GM21515 (cell line): Measurements from ENCODE around the gene OAT.

Experiments
- ATAC-seq: cut with Tn5 transposase; IDR thresholded peaks from one replicate; pipeline ENCODE4 v1.9.1; 2021; ENCODE audit not compliant: unreplicated experiment

Gene OAT

DNA sequence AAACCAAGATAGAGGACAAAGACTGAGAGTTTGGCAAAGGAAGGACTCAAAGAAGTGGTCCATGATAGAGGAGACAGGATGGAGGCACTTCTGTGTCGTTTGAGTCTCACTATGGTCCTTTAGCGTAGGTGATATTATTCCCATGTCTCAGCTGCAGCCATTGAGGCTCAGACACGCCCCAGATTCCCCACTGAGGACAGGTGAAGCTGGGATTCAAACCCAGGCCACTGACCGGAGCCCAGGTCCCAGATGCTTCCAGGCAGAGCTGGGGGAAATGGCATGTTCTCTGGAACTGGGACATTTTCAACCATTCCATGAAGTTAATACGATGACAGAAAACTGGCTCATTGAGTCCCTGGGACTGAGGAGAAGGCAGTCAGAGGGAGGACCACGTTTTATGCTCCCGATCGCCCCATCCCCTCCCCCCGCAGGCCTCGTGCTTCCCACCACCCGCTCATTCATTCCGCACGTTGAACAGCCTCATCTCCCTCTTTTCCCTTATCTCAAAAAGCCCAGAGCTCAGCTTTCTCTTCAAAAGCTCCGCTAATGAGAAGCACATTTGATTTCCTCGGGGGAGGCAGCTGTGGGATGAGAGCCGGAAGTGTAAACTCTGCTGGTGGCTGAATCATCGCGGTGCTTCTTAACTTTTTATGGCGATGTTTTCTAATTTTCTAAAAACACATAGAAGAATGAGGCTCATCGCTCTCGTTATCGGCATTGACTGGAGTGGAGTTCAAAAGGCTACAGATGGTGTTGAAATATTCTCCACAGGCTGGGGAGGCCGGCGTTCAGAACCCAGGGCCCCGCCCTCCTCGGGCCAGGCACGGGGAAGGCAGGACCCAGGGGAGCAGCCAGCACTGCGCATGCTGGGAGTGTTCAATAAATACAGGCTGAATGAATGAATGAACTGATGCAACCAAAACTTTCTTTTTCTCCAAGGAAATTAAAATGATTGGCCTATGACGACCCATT lies 64.0 kb downstream of the OAT start:
- ATAC-seq = peak; percentile 59

DNA sequence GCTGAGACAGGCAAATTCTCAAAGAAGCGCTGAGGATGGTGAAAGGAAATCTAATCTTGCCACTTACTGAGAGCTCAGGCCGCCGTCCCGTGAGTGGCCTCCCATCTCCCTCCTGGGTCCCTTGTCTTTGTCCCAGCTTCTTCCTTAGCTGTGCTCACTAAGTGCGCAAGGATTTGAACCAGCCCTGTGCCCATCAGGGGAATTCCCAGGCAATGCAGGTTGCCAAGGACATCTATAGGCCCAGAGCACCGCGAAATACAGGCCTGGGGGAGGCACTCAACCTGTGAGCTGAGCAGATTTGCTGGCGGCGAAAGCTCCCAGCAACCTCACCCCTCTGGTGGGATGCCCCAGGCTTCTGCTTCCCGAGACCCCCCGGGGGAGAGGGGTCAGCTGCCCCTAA lies 64.8 kb downstream of the OAT start:
- ATAC-seq = no peak

DNA sequence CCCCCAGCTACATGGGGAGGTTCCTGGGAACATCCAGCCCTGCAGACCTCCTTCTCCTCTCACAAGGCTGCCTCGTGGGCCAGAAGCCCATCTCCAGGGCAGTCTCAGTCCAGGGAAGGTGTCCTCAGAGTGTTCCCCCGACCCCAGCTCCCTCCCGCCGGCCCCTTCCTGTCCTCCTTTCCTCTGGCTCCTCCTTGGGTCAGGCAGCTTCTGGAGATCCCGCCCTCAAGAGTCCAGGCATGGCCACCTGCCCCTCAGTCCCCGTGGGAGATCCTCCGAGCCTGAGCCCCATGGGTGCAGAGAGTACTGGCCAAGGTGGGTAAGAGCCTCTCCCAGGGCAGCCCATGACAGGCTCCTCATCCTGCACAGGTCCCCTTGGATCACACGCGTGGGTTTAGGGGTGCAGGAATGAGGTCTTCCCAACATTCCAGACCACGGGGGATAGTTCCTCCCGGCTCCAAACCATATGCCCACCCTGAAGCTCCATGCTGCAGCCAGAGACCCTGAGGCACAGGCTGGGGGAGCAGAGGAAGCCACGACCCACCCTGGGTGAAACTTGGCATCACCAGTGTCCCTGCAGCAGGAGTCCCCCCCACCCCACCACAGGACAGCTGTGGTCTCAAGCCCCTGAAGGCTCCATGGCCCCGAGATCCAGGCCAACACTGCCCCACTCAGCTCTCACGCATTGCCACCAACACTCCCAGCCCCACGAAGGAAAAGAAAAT lies 65.5 kb downstream of the OAT start:
- ATAC-seq = no peak

DNA sequence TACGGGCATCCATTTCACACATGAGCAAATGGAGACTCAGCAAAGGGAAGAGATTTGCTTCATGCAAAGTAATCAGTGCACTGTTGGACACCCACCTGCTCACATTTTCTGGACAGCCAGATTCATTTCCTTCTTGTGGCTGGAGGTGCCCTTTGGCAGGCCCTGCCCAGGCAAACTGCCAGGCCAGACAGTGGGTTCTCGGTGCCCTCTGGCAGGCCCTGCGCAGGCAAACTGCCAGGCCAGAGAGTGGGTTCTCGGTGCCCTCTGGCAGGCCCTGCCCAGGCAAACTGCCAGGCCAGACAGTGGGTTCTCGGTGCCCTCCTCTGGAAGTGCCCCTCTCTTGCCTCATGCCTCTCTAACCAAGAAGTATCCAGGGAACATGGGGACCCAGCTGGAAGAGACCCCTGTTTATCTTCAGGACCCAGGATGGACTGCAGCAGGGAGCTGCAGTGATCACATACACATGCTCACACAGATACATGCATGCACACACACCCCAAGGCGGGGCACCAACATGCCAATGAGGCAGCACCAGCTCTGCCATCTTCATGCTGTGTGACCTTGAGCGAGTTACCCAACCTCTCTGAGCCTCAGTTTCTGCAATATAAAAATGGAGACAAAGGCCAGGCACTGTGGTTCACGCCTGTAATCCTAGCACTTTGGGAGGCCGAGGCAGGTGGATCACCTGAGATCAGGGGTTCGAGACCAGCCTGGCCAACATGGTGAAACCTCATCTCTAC lies 67.1 kb downstream of the OAT start:
- ATAC-seq = no peak

DNA sequence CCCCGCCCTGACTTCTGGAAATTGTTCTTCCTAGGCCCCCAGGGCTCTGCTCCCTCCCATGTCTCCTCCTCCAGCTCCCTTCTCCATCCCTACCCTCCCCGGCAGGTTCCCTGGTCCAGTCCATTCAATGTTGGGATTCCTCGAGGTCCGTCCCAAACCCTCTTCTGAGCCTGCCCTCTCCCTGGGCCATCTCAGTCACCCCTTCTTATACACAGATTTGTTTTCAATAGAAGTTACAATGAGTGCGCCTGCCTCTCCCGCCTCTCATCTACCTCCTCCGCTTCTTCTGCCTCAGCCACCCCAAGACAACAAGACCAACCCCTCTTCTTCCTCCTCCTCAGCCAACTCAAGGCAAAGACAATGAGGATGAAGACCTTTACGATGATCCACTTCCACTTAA lies 67.9 kb downstream of the OAT start:
- no peak for ATAC-seq

DNA sequence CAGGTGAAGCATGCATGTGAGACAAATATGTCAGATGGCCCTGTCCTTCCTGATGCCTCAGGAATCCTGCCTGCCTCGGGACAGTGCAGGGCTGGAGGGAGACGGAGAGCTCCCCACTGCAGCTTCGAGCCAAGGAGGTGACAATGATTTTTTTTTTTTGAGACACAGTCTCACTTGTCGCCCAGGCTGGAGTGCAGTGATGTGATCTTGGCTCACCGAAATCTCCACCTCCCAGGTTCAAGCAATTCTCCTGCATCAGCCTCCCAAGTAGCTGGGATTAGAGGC lies 68.8 kb downstream of the OAT start:
- no peak for ATAC-seq

DNA sequence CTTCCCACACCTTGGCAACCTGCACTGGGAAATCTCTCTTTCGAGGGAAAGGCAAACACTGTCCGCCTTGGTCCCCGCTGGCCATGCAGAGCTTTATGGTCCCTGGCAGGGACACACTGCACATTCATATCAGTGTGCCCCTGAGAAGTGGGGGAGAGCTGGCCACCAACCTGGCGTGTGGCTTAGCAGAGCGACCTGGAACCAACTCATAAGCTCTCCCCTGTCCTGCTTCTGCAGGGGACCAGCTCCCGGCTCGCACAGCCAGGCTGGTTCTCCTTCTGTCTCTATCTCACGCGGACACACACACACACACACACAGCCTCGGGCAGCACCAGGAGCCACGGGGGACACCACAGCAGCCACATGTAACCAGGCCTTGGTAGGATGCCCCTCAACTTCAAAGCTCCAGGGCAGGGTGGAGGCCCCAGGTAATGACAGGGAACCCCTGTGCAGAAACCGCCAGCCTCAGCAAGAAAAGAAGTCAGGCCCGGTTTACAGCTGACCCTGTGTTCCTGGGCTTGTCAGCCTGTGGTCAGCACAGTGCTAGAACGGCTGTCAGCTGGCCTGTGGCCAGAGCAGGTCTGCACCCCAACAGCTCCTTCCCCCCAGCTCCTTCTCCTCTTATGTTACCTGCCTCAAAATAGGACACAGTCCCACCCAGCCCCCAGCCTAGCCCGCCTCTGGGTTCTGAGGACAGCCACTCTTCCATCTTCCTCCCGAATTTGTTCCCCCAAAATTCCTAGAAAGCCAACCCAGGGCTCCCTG lies 69.3 kb downstream of the OAT start:
- no peak for ATAC-seq

DNA sequence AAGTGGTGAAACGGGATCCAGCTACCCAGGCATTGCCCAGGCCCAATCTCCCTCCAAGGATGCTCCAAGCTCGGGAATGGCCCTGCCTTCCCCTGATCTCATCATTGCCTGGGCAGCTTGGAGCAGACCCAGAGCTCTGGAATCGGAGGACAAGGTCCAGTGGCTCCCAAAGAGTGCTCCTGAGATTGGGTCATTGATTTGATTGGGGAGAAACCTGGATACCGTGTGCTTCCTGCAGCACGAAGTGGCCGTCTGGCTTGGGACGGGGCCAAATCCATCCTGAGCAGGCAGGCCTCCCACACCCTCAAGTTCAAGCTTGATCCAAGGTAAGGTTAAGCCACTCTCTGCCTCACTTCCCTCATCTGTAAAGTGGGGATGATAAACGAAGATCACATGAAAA lies 69.9 kb downstream of the OAT start:
- ATAC-seq = no peak

DNA sequence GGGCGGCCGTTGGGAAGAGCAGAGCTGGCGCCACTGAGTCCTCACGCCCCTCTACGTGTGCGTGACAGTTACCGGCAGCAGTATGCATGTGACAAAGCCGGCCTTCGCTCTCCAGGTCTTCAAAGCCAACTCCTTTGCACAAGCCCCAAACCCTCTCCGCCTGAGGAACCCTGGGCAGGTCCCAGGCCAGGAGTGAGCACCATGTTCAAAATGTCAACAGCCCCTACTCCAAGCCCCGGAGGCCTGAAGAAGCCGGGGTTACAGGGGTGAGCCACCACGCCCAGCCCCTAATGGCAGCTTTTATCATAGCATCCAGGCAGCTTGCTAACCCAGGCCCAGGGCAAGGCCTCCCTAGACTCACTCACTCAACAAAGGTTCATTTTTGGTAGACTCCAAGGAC lies 70.8 kb downstream of the OAT start:
- no peak for ATAC-seq
